Measurements from ENCODE around the gene ATG4A.

The ATG4A gene

DNA sequence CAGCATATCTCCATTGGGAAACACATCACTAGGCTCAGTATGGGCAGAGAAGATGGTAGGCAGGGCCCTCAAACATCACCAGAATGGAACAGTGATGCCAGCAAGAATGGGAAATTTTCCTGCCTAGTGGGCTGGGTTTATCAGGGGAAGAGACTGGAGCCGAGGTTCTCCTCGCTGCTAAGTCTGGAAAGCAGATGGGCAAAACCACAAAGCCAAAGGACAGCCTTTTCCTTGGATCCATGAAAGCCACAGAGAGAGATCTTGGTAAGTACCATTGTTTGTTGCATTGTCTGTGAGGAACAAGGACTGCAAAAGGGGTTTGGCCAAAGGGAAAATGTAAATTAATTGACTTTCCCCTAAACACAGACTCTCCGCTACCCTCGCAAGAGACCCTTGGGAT is 80.1 kb downstream of the ATG4A start:
- no peak for DNase-seq

DNA sequence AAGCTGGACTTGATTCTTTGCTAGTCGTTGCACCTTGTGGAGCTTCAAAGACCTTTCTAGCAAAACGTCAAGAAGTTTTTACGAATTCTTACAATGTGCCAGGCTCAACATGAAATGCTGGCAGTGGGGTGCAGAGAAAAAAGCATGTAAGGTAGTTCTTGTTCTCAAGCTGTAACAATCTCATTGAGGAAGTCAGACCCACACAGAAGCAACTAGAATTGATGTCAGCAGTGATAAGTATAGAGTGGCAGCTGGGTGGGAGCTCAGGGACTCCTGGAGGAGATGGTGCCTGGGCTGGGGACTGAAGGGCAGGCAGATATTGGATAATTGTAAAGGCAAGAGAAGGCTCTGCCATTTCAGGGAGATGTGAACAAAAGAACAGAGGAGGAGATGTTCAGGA is 82.3 kb downstream of the ATG4A start:
- no peak for DNase-seq

DNA sequence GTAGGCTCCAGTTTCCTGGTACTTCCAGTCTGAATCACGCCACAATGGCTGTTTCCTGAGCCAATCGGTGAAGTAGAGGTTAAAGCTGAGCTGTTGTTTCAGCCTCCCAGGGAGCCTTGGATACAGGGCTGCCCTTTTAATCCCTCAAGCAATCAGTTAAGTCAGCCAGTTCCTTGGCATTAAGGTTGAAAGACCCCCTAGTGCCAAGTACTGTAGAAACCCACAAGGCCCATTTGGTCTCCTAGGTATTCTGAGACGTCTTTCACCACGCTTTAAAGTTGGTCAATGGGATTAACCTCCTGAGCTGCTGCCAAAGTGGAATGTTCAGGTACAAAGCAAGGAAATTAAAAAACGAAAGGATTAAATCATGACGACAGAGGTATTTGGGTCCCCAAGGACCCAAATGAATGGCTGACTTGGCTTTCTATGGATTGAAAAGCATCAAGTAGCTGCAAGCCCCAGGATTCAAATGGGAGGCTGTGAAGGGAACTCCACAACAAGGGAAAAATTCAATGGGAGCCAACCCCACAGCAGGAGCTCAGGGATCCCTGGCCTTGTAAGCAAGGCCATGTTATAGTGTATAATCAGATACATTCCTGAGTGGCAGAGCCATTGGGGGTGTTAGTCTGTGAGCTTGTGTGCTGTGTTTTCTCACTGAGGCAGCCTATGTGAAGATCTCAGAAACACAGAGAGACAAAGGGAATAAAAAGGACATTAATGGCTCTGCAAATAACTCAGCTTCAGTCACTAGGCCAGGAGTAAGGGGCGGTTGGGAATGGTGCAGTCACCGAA is 86.0 kb downstream of the ATG4A start:
- no peak for DNase-seq

DNA sequence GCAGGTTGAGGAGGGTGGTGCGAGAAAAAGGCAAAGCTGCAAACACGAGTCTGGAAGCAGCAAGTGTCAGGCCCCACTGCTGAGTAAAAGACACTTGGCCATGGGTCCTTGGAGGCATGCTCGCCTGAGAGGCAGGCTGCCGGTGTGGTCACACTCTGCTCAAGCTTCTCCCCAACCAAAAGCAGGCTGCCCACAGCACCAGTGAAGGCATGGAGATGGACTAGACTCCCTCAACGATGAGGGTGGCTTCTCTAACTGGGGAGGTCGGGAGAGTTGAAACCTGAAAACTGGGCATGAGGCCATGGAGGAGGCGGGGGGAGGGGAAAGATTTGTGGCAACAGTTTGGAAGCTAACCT is 86.5 kb downstream of the ATG4A start:
- DNase-seq, result no peak

DNA sequence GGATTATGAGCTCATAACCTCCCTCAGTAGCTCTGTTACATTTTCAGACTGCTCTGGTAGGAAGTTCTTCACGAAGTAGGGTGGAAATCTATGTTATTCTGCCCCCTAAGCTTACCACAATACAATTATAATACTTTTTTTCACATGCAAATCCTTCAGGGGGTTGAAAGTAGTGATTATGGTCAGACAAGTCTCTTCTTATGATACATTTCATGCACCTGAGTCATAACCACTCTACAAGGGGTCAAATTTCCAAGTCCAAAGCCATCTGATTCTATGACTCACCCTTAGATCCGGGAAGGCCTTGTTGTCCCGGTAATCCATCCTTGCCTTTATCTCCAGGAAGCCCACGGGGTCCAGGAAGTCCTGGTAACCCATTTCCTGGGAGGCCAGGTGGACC is 95.2 kb downstream of the ATG4A start:
- DNase-seq, result no peak

DNA sequence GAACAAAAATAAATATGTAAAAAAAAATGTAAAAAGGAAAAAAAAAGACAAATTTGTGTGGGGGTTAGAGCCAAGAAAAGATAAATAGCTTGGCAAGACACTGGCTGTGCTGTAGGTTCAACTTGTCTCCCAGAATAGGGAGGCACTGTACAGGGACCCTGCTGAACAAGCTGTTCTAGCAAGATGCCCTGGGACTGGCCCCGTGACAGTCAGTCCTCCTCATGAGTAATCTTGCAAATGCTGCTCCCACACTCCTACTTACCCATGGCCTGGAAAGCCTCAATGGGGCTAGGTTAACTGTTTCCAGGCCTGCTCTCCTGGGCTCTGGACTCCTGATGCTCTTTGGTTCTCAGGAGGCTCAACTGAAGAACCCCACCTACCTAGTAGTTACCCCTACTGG is 106.8 kb downstream of the ATG4A start:
- DNase-seq, result no peak

DNA sequence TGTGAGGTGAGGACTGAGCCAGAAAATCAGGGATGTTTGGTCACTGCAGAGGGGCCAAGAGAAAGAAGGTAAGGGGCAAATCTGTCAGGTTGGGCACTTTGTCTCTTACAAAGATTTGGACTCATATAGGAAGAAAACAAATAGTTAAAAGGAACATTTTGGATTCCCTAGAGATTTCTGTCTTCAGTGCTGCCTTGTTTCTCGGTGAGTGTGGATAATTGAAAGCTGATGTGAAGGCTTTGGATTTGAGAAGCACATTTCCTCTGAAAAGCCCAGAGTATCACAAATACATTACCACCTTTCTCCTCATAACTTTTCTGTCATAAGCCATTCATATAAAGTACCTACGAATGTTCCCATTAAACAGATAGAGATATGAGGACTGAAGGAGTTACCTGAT is 107.5 kb downstream of the ATG4A start:
- no peak for DNase-seq

DNA sequence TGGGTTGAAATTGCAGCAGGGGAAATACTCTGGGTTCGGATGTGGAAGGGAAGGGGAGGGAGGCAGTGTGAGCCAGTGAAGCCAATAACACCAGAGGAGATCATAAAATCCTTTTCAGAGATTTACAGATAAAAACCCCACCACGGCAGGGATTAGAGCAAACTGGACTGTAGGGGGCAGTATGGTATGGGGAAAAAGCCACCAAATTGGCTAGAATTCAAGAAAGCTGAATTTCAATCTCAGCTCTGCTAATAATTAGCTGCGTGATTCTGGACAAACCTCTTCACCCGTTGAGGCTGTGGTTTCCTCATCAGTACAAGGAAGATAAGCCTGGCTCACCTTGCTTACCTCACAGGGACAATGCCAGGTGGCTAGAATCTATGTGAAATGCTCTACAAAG is 108.1 kb downstream of the ATG4A start:
- DNase-seq, result peak; percentile 14 to 31

DNA sequence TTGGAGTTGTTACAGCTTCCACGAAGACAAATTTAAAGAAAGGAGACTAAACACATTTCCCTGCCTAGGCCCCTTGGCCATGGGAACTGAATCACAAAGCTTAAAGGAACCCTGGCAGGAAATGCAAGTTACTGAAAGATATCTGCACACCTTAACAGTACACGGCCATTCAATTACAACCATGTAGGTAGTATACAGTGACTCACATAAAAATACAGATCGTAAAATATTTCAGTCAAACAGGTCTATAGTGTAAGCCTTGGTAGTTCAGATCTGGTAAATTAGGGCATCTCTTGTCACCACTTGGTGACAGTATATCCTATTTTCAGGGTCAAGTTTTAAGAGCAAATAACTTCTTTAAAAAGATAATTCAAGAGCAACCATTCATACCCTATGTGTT is 112.0 kb downstream of the ATG4A start:
- DNase-seq, result no peak

All from Kasumi-1 (cell line).